HG03103 (cell line): Measurements from ENCODE around the gene DTL.

Experiments used
- ATAC-seq: cut with Tn5 transposase; IDR thresholded peaks from one replicate; pipeline ENCODE4 v1.9.1; 2021; ENCODE audit warnings: low read depth; ENCODE audit not compliant: unreplicated experiment

The DTL gene

DNA sequence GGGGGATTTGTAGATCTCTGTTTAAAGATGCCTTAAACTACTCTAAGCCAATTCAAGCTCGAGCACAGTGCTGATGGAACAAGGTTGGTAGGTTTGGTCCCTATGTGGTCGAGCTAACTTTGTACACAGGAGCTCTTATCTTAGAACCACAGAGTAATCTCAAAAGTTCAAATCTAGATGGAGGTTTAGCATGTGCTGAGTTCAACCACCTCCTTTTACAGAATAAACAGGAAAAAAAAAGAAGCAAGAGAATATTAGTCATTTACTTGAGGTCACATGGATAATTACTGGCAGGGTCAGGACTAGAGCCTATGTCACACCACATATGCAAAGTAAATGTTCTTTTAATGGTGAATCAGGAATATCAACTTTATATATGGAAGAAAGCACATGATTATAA, 86.2 kb downstream of the DTL start:
- no peak for ATAC-seq

DNA sequence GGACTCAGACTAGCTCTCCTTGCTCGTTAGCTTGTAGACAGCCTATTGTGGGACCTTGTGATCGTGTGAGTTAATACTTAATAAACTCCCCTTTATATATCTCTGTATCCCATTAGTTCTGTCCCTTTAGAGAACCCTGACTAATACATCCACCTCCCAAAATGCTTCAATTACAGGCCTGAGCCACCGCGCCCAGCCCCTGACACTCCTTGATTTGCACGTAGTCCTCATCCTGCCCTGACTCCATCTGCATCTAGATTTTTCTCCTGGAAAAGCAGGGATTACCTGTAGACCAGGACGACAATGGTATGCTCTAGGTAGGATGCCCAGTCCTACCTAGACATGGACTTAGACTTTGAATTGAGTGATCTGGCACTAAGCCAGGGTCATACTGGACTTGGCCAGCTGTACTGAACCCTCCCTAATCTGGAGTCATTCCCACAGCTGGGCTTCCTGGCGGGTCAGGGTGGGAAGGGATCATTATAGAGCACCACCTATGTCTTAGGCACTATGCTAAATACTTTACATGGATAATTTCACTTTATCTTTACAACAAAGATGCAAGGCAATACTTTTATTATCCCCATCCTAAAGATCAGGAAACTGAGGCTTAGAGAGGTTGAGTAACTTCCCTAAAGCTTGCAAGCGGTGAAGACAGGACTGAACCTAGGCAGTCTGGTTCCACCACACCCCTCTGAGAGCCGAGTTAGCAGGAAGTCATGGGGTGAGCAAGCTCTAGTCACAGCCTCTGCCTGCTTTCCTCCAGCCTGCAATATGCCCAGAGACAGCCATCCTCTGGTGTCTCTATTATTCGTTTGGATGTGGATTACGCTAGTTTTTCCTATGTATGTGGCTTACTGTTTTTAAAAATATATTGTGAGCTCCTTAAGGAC, 89.4 kb downstream of the DTL start:
- no peak for ATAC-seq

DNA sequence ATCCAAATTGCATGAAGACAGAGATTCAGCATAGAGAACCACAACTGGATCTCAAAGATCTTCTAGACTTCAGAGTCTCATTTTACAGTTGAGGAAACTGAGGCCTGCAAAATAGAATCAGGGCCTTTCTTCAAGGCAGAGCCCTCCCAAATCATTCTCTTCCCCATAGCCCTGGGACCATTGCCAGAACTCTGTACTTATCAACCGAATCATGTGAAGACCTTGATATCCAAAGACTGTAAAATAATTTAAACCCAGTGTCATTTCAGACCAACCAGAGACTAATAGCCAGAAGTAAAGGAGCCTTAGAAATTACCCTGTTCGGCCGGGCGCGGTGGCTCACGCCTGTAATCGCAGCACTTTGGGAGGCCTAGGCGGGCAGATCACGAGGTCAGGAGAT, 90.1 kb downstream of the DTL start:
- ATAC-seq = no peak

DNA sequence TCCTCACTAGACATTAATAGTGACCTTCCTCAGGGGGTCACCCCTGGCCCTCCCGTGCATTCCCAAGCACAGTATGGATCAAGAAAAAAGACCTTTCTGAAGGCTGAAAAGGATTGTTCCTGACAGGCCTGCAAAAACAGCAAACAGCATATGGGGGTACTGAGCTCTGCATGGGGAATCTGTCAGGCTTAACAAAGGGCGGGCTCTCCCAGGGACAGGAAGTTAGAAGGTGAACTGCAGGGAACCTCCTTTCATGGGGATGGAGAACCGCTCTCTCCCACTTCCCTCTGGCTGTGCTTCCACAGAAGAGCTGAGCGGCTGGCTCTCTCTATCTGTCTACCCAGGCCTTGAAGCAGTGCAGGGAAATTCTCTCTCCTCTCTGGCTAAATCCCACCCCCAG, 91.7 kb downstream of the DTL start:
- no peak for ATAC-seq

DNA sequence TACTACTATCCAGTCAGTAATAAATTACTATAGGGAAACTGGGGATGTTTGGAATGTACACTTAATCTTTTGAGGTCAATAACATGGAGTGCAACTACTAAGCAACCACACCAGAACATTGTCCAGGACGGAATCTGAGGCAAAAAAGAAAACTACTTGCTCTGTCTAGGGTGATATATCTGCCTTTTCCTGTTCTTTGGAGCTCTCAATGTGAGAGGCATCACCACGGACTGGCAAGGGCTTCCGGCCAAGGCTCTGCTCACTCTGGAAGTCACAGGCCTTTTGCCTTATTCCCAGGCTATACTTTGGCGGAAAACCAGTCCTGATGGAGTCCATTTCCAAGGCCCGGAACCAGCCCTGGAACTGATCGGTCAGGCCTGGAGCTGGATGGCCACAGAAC, 94.2 kb downstream of the DTL start:
- ATAC-seq = no peak

DNA sequence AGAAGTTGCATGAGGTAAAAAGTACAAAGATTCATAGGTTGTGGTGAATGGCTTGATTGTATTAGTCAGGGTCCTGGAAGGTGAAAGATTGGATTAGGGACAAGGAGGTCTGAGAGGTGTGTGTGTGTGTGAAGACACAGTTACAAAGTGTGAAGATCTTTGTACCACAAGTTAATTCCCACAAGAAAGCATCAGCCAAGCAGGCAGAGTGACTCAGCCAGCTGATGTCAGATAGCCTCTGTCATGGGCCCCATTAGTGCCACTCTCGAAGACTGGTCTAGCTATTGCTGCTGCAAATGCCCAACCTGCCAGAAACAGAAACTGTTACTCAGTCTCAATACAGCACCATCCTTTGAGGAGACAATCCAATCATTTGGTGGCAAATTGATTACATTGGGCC, 96.5 kb downstream of the DTL start:
- no peak for ATAC-seq

DNA sequence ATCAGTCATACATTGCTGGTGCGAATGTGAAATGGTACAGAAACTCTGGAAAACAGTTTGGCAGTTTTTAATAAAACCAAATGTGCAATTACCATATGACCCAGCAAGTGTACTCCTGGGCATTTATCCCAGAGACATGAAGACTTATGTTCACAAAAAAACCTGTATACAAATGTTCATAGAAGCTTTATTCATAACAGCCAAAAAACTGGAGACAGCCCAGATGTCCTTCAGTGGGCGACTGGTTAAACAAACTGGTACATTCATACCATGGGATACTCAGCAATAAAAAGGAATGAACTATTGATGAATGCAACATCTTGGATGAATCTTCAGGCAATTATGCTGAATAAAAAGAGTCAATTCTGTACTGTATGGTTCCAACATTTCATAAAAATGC, 97.8 kb downstream of the DTL start:
- no peak for ATAC-seq

DNA sequence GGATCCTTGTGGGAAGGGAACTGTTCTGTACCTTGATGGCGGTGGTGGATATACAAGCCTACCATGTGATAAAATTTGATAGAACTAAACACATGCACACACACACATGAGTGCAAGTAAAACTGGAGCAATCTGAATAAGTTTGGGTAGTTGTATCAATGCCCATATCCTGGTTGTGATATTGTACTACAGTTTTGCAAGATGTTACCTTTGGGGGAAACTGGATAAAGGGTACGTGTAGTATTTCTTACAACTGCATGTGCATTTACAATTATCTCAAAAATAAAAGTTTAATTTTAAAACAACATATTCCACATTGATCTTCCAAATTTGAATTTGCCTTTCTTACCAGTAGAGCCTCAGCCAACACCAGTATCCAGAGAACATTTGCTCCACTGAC, 99.6 kb downstream of the DTL start:
- ATAC-seq = no peak

DNA sequence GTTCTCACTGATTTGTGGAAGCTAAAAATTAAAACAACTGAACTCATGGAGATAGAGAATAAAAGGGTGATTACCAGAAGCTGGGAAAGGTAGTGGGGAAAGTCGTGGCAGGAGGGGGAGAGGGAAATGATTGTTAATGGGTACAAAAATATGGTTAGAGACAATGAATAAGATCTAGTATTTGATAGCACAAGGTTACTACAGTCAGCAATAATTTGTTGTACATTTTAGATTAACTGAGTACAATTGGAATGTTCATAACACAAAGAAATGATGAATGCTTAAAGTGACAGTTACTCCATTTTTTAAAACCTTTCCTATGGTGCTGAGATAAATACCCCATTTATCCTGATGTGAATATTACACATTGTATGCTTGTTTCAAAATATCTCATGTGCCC, 102.3 kb downstream of the DTL start:
- ATAC-seq = no peak

DNA sequence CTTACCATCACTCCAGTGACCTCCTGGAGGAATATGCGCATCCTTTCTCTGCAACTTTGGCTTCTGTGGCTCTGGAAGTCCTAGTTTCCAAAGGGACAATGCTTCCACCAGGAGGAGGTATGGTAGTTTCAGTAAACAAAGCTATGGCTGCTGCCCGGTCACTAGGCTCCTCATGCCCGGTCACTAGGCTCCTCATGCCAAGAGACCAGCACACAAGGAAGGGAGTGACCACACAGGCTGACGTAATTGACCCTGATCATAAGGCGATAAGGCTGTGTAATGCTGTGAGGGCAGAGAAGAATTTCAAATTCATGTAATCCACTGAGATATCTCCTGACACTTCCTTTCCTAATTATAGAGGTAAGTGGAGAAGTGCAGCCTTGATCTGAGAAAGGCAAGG, 102.9 kb downstream of the DTL start:
- ATAC-seq = no peak

DNA sequence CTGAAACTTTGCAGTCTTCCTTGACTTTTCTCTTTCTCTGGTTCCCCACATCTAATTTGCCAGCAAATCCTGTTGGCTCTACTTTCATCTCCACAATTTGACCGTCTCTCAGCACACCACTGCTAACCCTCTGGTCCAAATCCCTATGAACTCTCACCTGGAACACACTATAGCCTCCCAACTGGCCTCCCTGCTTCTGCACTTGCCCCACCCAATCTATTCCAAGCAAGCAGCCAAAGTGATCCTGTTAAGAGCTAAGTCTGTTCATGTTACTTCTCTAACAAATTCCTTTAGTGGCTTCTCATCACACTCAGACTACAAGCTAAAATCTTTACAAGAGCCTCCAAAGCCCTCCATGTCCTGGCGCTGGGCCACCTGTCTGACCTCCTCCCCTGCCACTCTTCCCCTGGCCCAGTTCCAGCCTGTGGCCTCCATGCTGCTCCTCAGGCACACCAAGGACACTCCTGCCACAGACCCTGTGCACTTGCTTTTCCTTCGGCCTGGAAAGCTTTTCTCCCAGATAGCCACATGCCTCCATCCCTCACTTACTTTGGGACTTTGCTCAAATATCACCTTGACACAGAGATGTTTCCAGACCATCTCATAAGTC, 104.1 kb downstream of the DTL start:
- ATAC-seq = no peak

DNA sequence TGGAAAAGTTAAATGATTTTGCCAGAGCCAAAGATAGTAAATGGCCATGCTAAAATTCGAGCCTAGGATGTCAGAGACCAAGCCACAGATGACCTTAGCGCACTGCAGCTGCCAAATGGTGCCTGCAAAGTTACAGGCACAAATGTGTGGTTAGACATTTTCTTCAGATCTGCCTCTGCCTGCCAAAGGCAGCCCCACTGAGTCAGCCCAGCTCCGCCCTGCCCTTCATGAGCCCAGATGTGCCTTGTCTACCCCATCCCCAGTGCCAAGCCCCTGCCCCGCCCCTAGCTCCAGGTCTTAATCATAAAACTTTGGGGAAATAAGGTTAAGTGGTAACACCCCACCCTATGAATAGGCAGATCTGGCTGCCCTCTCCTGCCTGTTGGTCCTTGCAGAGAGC, 105.9 kb downstream of the DTL start:
- ATAC-seq = no peak

DNA sequence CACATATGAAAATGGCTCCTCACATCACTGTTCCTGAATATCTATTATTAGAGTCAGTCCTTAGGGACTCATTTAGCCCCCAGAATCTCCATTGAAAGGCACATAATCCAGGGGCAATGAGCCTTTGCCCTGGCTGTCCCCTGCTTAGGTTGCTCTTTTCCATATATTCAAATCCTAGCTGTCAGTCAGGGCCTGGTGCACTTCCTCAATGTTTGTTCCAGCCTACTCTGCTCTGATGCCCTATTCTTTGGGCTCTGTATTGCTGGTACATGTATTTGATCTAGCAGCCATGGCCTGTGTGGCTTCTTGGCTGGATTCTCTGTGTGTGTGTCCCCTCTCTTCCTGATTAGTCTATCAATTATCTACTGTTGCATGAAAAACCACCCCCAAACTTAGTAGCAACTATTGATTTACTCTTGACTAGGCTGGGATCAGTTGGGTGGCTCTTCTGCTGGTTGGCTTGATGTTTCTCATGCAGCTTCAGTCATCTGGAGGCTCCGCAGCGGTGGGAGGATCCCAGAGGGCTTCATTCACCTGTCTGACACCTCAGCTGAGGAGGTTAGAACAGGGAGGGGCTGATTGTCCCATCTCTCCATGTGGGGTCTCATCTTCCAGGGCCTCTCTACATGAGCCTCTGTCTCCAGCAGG, 107.5 kb downstream of the DTL start:
- ATAC-seq = no peak

DNA sequence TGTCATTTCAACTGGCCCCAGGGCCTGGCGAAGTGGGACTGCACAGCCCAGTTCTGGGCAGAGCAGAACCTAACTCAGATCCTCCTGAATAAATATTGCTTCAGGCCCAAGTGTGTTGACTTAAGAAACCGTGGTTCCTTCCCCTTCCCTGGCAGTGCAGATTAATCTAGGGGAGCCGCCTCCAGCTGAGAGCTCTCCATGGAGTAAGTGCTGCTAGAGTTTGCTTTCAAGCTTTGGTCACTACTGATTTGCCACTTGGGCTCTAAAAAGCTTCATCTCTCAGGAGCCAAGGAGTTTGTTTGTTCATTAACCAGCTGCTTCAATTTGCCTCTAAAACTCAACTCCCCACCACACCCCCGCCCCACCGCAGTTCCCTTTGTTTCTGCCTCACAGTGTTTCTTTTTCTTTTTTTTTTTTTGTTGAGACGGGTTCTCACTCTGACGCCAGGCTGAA, 112.1 kb downstream of the DTL start:
- ATAC-seq = no peak

DNA sequence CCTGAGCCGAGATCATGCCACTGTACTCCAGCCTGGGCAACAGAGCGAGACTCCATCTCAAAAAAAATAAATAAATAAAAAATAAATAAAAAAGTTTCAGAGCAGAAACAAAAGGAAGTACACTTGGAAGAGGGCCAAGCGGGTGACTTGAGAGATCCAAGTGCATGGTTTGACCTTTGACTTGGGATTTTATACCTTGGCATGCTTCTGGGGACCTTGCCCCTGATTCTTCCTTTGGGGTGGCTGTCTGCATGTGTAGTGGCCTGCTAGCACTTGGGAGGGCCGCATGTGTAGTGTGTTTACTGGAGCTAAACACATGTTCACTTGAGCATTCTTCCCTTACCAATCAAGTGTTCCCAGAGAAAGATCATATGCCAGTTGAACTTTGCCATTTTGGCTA, 114.0 kb downstream of the DTL start:
- ATAC-seq = no peak

DNA sequence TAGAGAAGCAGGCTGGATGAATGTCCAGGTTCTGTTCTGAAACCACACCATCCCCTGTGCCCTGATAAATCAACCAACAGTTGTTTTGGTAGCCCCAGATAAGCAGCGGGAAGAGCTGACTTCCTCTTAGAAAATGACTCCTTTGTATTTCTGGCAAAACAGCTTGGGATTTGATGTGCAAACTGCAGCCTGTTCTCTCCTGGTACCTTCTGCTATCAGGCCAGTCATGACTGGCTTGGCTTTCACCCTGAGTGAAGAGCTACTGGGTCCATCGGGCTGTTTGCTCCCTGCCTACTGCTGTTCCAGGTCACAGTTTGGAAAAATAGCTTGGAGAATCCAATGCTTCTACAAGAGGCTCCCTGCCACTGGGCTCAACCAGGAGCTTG, 116.8 kb downstream of the DTL start:
- no peak for ATAC-seq

DNA sequence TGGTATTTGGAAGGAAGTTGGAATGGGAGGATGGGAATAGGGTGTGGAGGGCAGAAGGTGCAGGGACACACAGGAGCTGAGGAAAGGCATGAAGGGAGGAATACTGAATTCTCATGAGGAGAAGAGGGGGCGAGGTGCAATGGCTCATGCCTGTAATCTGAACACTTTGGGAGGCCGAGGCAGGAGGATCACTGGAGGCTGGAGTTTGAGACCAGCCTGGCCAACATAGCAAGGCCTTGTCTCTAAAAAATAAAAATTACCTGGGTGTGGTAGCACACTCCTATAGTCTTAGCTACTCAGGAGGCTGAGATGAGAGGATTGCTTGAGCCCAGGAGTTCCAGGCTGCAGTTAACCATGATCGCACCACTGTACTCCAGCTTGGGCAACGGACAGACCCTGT, 117.3 kb downstream of the DTL start:
- no peak for ATAC-seq

DNA sequence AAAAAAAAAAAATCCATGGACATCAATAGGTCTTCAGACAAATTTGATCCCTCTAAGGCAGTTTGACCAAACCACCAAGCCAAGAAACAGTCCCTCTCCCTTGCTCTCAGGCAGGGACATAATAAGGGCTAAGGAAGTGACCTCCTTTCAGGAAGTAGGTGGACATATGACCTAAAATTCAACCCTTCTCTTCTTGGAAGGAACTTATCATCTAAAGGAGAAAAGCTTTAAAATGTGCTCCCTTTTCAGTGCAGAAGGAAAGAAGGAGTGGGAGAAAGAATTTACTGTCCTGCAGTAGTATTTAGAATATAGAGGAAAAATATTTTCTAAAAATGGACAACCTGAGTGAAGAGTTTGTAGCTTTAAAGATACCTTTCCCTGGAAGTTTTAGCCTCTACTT, 118.1 kb downstream of the DTL start:
- no peak for ATAC-seq
